ENCODE data around the gene POLN.

GRCh38 chr4:2256781-2257191, 14.9 kb upstream of the POLN start:
- TF ChIP-seq POLR2AphosphoS5 (IDR thresholded peaks at IDR 0.05; ENCODE audit: low read depth, low read length) (no peak), TAF1 (IDR thresholded peaks at IDR 0.05; ENCODE audit: borderline replicate concordance, insufficient read depth, low read length) (no peak), REST (IDR thresholded peaks at IDR 0.05; ENCODE audit: insufficient read depth in 1 of 2, low read depth in 2 of 2, low read length in 2 of 2) (no peak), FOXP2 (optimal IDR thresholded peaks at IDR 0.05; ENCODE audit: borderline replicate concordance, extremely low read depth, extremely low read length, insufficient read depth) (no peak), SIN3A (IDR thresholded peaks at IDR 0.05; ENCODE audit: borderline replicate concordance, insufficient read depth, low read length) (no peak)
